ENCODE results near the gene BUD13.

DNA sequence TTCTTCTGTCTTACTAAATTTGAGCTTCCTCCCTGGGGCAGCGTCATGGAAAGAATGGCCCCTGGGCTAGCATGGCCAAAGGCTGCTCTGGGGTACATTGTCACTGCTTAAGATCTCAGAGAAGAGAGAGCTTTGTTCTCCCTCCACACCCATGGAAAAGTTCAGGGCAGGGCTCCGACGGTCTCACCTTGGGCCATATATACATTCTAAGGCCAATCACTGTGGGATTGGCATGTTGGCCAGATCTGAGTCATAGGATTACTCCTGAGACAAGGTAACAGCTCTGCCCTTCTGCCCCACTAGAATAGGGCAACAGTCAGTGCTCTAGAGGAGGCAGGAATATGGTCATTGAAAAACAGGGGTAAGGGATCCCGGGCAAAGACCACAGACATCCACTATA lies 56.2 kb downstream of the BUD13 start:
- TF ChIP-seq POLR2A (IDR thresholded peaks at IDR 0.05; ENCODE audit: low read depth, low read length) (no peak), RFX5 (IDR thresholded peaks at IDR 0.05; ENCODE audit: low read depth, low read length) (no peak)
- TF ChIP-seq, protein P1, sequence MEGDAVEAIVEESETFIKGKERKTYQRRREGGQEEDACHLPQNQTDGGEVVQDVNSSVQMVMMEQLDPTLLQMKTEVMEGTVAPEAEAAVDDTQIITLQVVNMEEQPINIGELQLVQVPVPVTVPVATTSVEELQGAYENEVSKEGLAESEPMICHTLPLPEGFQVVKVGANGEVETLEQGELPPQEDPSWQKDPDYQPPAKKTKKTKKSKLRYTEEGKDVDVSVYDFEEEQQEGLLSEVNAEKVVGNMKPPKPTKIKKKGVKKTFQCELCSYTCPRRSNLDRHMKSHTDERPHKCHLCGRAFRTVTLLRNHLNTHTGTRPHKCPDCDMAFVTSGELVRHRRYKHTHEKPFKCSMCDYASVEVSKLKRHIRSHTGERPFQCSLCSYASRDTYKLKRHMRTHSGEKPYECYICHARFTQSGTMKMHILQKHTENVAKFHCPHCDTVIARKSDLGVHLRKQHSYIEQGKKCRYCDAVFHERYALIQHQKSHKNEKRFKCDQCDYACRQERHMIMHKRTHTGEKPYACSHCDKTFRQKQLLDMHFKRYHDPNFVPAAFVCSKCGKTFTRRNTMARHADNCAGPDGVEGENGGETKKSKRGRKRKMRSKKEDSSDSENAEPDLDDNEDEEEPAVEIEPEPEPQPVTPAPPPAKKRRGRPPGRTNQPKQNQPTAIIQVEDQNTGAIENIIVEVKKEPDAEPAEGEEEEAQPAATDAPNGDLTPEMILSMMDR (conservative IDR thresholded peaks at IDR 0.05; ENCODE audit: low read depth, low read length) = no peak

Measured in IMR-90 (cell line).